ENCODE results near the gene PIM2. TPM values are rescaled to one million over a fixed set of nuclear protein-coding genes. Genes with fewer than 3 reads are reported as not detected.
"Not testable (repeated sequence)": the region's sequence is repeated elsewhere in the genome, so short reads cannot be mapped to it uniquely, and the experiment has no call there.

The PIM2 gene
- total and polyA plus RNA-seq, 5 experiments from 2014 or later = 126 to 331 (median 170) TPM

DNA sequence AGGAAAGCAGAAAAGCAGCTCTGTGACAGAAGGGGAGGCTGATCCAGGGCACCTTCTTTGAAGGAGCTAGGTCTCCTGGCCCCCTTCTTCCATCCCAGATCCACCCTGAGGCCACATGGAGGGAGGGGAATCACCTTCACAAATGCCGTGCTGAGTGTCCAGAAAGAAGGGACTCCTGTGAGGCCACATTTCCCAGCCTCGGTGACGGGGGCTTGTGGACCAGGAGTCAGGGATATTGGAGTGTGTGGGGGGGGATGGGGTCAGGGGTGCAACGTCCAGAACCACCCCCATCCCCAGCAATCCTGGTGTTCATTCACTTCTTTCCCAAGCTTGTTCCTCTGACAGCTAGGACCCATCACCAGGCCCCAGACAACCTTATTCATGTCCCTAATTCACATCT is 25.9 kb downstream of the PIM2 start:
- Mint-ChIP-seq H3K27ac (peak overlapping the region in 4 of 10 donors; percentile 46 to 71 (median 66)), H3K4me3 (peak overlapping the region in 4 of 10 donors; percentile 26 to 39 (median 30)), H3K4me1 (peaks cover 11 to 35% (median 33%) of the 10 kb centered on the region in 4 donors), H3K27me3 (no peaks in the 10 kb centered on the region), H3K9me3 (no peaks in the 10 kb centered on the region), H3K36me3 (peaks cover 0 to 15% (median 0%) of the 10 kb centered on the region in 3 donors)
- no peak for DNase-seq
- POLR2A ChIA-PET = interaction anchor here (0.5 to 2.6 kb wide), 2 partner anchors 65 to 154 kb away, joined by 3 to 10 read pairs; partner anchors contain the start of gene OTUD5
- ATAC-seq = no peak

DNA sequence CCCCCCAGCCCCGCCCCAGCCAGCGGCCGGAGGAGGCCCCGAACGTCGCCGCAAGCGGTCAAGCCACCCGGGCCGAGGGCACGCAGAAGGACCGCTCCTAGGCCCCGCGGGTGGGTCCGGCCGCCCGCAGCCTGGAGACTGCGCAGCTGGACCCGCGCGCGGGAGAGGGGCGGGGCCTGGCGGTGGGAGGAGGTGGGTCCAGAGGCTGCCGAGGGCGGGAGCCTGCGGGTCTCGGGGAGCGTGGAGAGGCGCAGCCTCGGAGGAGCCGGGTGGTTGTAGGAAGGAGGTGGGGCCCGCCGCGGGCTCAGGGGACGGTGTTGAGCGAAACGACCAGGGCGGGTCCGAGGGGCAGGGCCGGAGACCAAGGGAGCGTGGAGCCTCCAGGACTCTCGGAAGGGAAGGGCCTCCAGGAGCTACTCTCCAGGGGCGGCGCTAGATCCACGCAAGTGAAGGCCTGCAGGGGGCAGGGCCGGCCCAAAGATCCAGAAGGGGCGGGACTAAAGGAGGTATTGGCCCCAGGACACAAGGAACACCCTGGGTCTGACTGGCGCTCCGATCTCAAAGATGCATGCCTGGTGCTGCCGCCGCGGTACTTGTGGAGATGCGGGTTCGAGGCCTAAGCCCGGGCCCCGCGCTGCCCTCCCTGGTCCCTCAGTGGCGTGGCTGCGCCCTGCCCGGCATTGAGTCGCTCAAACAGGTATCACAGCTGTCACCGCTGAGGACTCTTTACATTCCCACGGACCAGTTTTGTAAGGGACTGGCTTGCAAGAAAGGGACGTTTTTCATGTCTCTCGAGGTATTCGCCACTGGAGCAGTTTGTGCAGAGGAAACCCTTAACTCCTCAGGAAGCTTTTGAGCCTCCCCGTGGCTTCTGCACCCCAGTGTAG is 27.2 kb downstream of the PIM2 start:
- Mint-ChIP-seq H3K4me3 (peak overlapping the region; percentile 60 to 95 (median 82)), H3K4me1 (peaks cover 9 to 32% (median 23%) of the 10 kb centered on the region in 4 donors), H3K27ac (peak overlapping the region in 7 of 10 donors; percentile 69 to 94 (median 85)), H3K27me3 (no peaks in the 10 kb centered on the region), H3K9me3 (no peaks in the 10 kb centered on the region), H3K36me3 (peaks cover 0 to 15% (median 0%) of the 10 kb centered on the region in 3 donors)
- DNase-seq (peak; percentile 53 to 84 (median 72)), ATAC-seq (peak; percentile 88 to 90)
- POLR2A ChIA-PET = interaction anchor here (0.6 to 2.8 kb wide), 20 partner anchors 12 to 318 kb away, joined by 3 to 14 read pairs (median 4); partner anchors contain the start of genes HDAC6, OTUD5, SLC35A2 and TFE3

DNA sequence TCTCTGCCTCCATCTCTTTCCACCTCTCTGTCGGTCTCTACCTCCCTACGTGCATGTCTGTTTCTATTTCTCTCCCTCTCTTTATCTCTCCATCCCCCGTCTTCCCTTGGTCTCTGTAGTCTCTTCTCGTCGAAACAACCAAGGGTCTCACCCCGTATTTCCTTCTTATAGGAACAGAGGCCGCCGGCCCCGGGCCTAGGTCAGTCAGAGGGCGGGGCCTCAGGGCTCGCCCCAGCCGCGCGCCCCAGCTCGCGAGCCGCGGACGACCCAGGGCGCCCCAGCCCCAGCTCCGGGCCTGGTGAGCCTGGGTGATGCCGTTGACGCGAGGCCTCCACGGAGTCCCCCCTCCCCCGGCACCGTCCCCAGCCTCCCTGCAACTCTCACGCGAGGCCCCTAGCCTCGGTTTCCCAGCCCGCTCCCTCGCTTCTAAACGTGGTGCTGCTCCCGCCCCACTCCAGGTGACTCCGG is 27.9 kb downstream of the PIM2 start:
- H3K4me3 Mint-ChIP-seq = peak overlapping the region; percentile 77 to 96 (median 94)
- POLR2A ChIA-PET = interaction anchor here (0.6 to 2.8 kb wide), 18 partner anchors 13 to 319 kb away, joined by 3 to 14 read pairs (median 4); partner anchors contain the start of genes HDAC6, OTUD5 and SLC35A2

DNA sequence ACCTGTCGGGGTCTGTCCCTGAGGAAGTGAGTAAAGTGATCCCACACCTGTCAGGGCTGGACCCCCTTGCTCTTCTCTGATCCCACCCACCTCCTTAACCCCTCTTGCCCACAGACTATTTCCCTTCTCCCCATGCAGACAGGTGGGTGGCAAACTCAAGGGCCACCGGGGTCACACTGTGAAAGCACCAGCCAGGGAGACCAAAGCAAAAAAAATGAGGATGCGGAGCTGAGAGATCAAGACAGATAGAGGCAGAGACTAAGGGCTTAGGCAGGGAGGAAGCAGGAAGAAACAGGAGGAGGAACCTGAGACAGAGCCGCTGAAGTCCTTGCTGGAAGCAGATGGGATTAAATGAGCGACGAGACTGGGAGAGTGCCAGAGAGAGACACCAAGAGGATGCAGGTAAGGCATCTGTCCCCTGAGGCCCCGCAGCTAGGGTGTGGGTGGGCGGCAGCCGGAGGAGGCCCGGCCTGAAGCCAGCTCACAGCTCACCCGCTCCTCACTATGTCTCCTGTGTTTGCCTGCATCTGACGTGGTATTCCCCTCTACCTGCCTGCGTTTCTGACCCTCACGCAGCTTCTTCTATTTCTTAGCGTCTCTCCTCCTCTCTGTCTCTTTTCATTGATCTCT is 28.4 kb downstream of the PIM2 start:
- peak overlapping the region; percentile 77 to 96 (median 94) for H3K4me3 Mint-ChIP-seq
- no peak for DNase-seq
- POLR2A ChIA-PET = interaction anchor here (0.6 to 2.8 kb wide), 8 partner anchors 13 to 242 kb away, joined by 3 to 14 read pairs (median 4); partner anchors contain the start of genes HDAC6, OTUD5 and SLC35A2
- peaks cover 9 to 25% (median 18%) of the 10 kb centered on the region in 4 donors for H3K4me1 Mint-ChIP-seq
- no peaks in the 10 kb centered on the region for H3K9me3 Mint-ChIP-seq
- ATAC-seq = peak; percentile 6 to 7
- H3K36me3 Mint-ChIP-seq = peaks cover 0 to 14% (median 0%) of the 10 kb centered on the region in 3 donors
- no peaks in the 10 kb centered on the region for H3K27me3 Mint-ChIP-seq
- H3K27ac Mint-ChIP-seq = peak overlapping the region; percentile 60 to 96 (median 92)

More for the DNA sequence above, 27.9 kb downstream of the PIM2 start:
- DNase-seq = peak in 1 of 10 donors; percentile 25
- peaks cover 0 to 15% (median 0%) of the 10 kb centered on the region in 3 donors for H3K36me3 Mint-ChIP-seq
- H3K4me1 Mint-ChIP-seq = peaks cover 9 to 26% (median 20%) of the 10 kb centered on the region in 4 donors
- peak overlapping the region; percentile 60 to 96 (median 92) for H3K27ac Mint-ChIP-seq
- no peaks in the 10 kb centered on the region for H3K9me3 Mint-ChIP-seq
- no peaks in the 10 kb centered on the region for H3K27me3 Mint-ChIP-seq
- peak; percentile 35 to 52 for ATAC-seq

DNA sequence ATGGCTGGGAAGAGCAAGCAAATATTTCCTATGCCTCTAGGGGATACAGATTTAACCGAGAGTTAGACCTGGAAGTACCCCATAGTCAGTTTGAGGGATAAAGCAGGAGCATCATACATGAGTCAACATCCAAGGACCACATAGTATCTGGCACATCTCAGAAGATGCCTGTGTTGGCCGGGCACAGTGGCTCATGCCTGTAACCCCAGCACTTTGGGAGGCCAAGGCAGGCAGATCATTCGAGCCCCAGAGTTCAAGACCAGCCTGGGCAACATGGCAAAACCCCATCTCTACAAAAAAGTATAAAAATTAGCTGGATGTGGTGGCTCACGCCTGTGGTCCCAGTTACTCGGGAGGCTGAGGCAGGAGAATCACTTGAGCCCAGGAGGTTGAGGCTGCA is 32.2 kb downstream of the PIM2 start:
- H3K27ac Mint-ChIP-seq, DNase-seq, H3K27me3 Mint-ChIP-seq, H3K9me3 Mint-ChIP-seq, H3K36me3 Mint-ChIP-seq, POLR2A ChIA-PET, H3K4me3 Mint-ChIP-seq, ATAC-seq: not testable (repeated sequence)
- H3K4me1 Mint-ChIP-seq = peaks cover 7 to 11% (median 8%) of the 10 kb centered on the region in 4 donors

DNA sequence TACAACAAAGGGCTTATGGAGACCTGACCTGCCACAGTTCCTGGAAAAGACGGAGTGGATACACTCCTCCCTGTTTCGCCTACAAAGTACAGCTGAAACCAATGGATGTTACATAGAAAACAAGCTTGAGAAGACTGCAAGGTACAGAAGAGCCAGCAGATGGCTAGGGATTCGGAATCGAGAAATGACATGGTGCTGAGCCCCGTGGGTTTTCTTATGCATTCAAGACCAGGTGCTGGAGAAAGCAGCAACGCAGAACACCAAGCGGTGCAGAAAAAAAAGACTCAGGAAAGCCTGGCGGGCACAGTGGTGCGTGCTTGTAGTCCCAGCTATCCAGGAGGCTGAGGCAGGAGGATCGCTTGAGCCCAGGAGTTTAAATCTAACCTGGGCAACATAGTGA is 35.1 kb downstream of the PIM2 start:
- no peak overlapping the region for H3K4me3 Mint-ChIP-seq
- peak overlapping the region in 2 of 10 donors; percentile 34 to 43 for H3K27ac Mint-ChIP-seq
- no peaks in the 10 kb centered on the region for H3K4me1 Mint-ChIP-seq
- H3K36me3 Mint-ChIP-seq = no peaks in the 10 kb centered on the region
- ATAC-seq (no peak), DNase-seq (no peak)
- POLR2A ChIA-PET = no interaction called here
- no peaks in the 10 kb centered on the region for H3K27me3 Mint-ChIP-seq
- H3K9me3 Mint-ChIP-seq = no peaks in the 10 kb centered on the region

DNA sequence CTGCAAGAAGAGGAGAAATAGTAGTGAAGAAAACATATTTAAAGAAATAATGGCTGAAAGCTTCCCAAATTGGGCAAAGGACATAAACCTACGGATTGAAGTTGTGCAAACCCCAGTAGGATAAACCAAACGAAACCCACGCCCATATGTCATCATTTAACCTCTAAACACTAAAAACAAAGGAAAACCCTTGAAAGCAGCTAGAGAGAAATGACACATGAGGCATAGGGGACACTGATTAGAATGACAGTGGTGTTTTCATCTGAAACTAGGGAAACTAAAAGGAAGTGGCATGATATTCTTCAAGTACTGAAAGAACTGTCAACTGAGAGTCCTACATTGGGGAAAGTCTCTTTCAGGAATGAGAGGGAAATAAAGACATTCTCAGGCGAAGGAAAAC is 41.9 kb downstream of the PIM2 start:
- H3K4me1 Mint-ChIP-seq, H3K27ac Mint-ChIP-seq, H3K36me3 Mint-ChIP-seq, ATAC-seq, H3K4me3 Mint-ChIP-seq, H3K9me3 Mint-ChIP-seq, DNase-seq, H3K27me3 Mint-ChIP-seq, POLR2A ChIA-PET: not testable (repeated sequence)

DNA sequence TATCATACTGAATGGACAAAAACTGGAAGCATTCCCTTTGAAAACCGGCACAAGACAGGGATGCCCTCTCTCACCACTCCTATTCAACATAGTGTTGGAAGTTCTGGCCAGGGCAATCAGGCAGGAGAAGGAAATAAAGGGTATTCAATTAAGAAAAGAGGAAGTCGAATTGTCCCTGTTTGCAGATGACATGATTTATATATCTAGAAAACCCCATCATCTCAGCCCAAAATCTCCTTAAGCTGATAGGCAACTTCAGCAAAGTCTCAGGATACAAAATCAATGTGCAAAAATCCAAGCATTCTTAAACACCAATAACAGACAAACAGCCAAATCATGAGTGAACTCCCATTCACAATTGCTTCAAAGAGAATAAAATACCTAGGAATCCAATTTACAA is 46.8 kb downstream of the PIM2 start:
- H3K27me3 Mint-ChIP-seq, POLR2A ChIA-PET, DNase-seq, ATAC-seq, H3K4me1 Mint-ChIP-seq, H3K36me3 Mint-ChIP-seq, H3K4me3 Mint-ChIP-seq, H3K9me3 Mint-ChIP-seq, H3K27ac Mint-ChIP-seq: not testable (repeated sequence)

DNA sequence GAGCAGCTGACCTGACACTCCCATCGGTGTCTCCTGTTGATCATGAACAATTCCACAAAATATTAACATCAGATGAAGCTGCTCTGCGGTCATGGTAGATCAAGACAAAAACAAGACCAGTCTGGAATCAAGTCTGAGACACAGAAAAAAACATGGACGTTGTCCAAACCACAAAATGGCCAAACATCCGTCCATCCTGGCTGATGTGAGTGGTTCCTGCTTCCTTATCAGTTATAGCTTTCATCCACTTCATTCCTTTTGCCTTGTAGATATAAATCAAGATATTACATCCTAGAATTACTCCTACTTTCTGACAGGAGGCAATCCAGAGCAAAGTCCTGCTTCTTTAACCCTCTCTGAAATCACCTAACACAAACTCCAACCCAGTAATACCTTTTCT is 54.6 kb downstream of the PIM2 start:
- Mint-ChIP-seq H3K9me3 (no peaks in the 10 kb centered on the region), H3K27ac (no peak overlapping the region), H3K4me1 (no peaks in the 10 kb centered on the region), H3K27me3 (peaks cover 0 to 4% (median 3%) of the 10 kb centered on the region in 5 donors), H3K36me3 (no peaks in the 10 kb centered on the region), H3K4me3 (no peak overlapping the region)
- no peak for DNase-seq
- no peak for ATAC-seq
- POLR2A ChIA-PET = no interaction called here

Other genes starting within 250 kb of the PIM2 start
- 10 to 100 TPM; 98.4 to 99.7 TPM for gene WAS, start 235.2 kb downstream of the PIM2 start, total RNA-seq
- gene WAS, start 235.2 kb downstream of the PIM2 start, polyA plus RNA-seq = 10 to 100 TPM; 13.9 to 25.1 (median 19.7) TPM
- gene SUV39H1, start 222.3 kb downstream of the PIM2 start, total RNA-seq = 1 to 10 TPM; 9.4 to 9.8 TPM
- 10 to 100 TPM in 2 of 3 donors, 1 to 10 TPM in 1; 9.8 to 13.9 (median 10.2) TPM for gene SUV39H1, start 222.3 kb downstream of the PIM2 start, polyA plus RNA-seq
- not detected for gene GLOD5, start 157.3 kb downstream of the PIM2 start, total RNA-seq
- gene GLOD5, start 157.3 kb downstream of the PIM2 start, polyA plus RNA-seq = not detected
- not detected for gene GATA1, start 132.4 kb downstream of the PIM2 start, total RNA-seq
- not detected for gene GATA1, start 132.4 kb downstream of the PIM2 start, polyA plus RNA-seq
- gene HDAC6, start 117.0 kb downstream of the PIM2 start, total RNA-seq = 100 to 1,000 TPM; 120 to 124 TPM
- 10 to 100 TPM; 10.5 to 15.9 (median 13.0) TPM for gene HDAC6, start 117.0 kb downstream of the PIM2 start, polyA plus RNA-seq
- gene ERAS, start 92.5 kb downstream of the PIM2 start, total RNA-seq = not detected
- not detected for gene ERAS, start 92.5 kb downstream of the PIM2 start, polyA plus RNA-seq
- 1 to 10 TPM; 3.6 to 4.9 TPM for gene PCSK1N, start 83.4 kb downstream of the PIM2 start, total RNA-seq
- 10 to 100 TPM; 12.6 to 28.0 (median 19.9) TPM for gene PCSK1N, start 83.4 kb downstream of the PIM2 start, polyA plus RNA-seq
- 10 to 100 TPM; 41.2 to 44.8 TPM for gene TIMM17B, start 21.3 kb downstream of the PIM2 start, total RNA-seq
- 10 to 100 TPM; 52.9 to 59.1 (median 55.5) TPM for gene TIMM17B, start 21.3 kb downstream of the PIM2 start, polyA plus RNA-seq
- gene PQBP1, start 21.1 kb downstream of the PIM2 start, total RNA-seq = 10 to 100 TPM; 66.4 to 68.8 TPM
- gene PQBP1, start 21.1 kb downstream of the PIM2 start, polyA plus RNA-seq = 100 to 1,000 TPM in 1 of 3 donors, 10 to 100 TPM in 2; 92.7 to 114 (median 94.5) TPM
- 10 to 100 TPM; 11.4 to 12.7 TPM for gene SLC35A2, start 7.4 kb downstream of the PIM2 start, total RNA-seq
- 1 to 10 TPM; 6.8 to 8.1 (median 7.3) TPM for gene SLC35A2, start 7.4 kb downstream of the PIM2 start, polyA plus RNA-seq
- gene OTUD5, start 38.6 kb upstream of the PIM2 start, total RNA-seq = 10 to 100 TPM; 98.7 to 99.4 TPM
- gene OTUD5, start 38.6 kb upstream of the PIM2 start, polyA plus RNA-seq = 10 to 100 TPM; 23.7 to 48.4 (median 24.3) TPM
- gene KCND1, start 52.8 kb upstream of the PIM2 start, total RNA-seq = 1 to 10 TPM; 1.6 to 1.7 TPM
- gene KCND1, start 52.8 kb upstream of the PIM2 start, polyA plus RNA-seq = under 1 TPM in 2 of 3 donors, not detected in 1; 0.06 to 0.08 TPM
- gene GRIPAP1, start 83.2 kb upstream of the PIM2 start, total RNA-seq = 100 to 1,000 TPM in 1 of 2 experiments, 10 to 100 TPM in 1; 91.1 to 100 TPM
- gene GRIPAP1, start 83.2 kb upstream of the PIM2 start, polyA plus RNA-seq = 10 to 100 TPM in 2 of 3 donors, 1 to 10 TPM in 1; 6.8 to 15.9 (median 12.6) TPM
- gene TFE3, start 124.3 kb upstream of the PIM2 start, total RNA-seq = 10 to 100 TPM; 31.0 to 34.4 TPM
- gene TFE3, start 124.3 kb upstream of the PIM2 start, polyA plus RNA-seq = 1 to 10 TPM; 2.6 to 4.4 (median 3.5) TPM
- gene CCDC120, start 140.0 kb upstream of the PIM2 start, total RNA-seq = 10 to 100 TPM; 12.9 TPM
- 1 to 10 TPM in 1 of 3 donors, under 1 TPM in 2; 0.61 to 1.7 (median 0.94) TPM for gene CCDC120, start 140.0 kb upstream of the PIM2 start, polyA plus RNA-seq
- 10 to 100 TPM; 22.9 to 24.6 TPM for gene PRAF2, start 155.0 kb upstream of the PIM2 start, total RNA-seq
- 10 to 100 TPM; 39.0 to 52.9 (median 50.7) TPM for gene PRAF2, start 155.0 kb upstream of the PIM2 start, polyA plus RNA-seq
- gene WDR45, start 160.9 kb upstream of the PIM2 start, total RNA-seq = 100 to 1,000 TPM; 112 to 124 TPM
- gene WDR45, start 160.9 kb upstream of the PIM2 start, polyA plus RNA-seq = 10 to 100 TPM; 42.4 to 57.2 (median 43.3) TPM
- gene GPKOW, start 204.7 kb upstream of the PIM2 start, total RNA-seq = 10 to 100 TPM; 18.2 to 18.6 TPM
- 10 to 100 TPM; 17.7 to 31.1 (median 27.9) TPM for gene GPKOW, start 204.7 kb upstream of the PIM2 start, polyA plus RNA-seq
- 1 to 10 TPM in 1 of 2 experiments, under 1 TPM in 1; 0.96 to 1.2 TPM for gene MAGIX, start 243.7 kb upstream of the PIM2 start, total RNA-seq
- under 1 TPM; 0.52 to 0.77 (median 0.71) TPM for gene MAGIX, start 243.7 kb upstream of the PIM2 start, polyA plus RNA-seq